HEK293T (cell line): ENCODE measurements around the gene NEDD9.
A peak's percentile ranks its signal among the peaks of the same experiment; 100 is the strongest.

Experiments
- CTCF ChIA-PET: fragments of 350-600 bp; formaldehyde crosslinking; extraction: SDS; loops from one replicate; lab custom pipeline; 2021; ENCODE audit warnings: antibody characterized with exemption, inconsistent platforms; lab: Yijun Ruan, JAX
- POLR2A ChIA-PET: fragments of 350-600 bp; formaldehyde crosslinking; extraction: SDS; loops from one replicate; lab custom pipeline; 2020; ENCODE audit warnings: antibody characterized with exemption, inconsistent platforms; lab: Yijun Ruan, JAX
- DNase-seq: peaks from one replicate; pipeline ENCODE4 v3.0.0; 2012; ENCODE audit warnings: mixed read lengths; ENCODE audit errors: extremely low spot score
- ARNT ChIP-seq: fragments of 450-650 bp; IDR thresholded peaks from 2 replicates; pipeline ENCODE4 v1.6.1; 2017; ENCODE audit warnings: mild to moderate bottlenecking
- BHLHE40 ChIP-seq: fragments of 450-650 bp; IDR thresholded peaks from 2 replicates; pipeline ENCODE4 v1.6.1; 2016; ENCODE audit warnings: mild to moderate bottlenecking, moderate library complexity, borderline replicate concordance
- CTBP1 ChIP-seq: fragments of 450-650 bp; IDR thresholded peaks from 2 replicates; pipeline ENCODE4 v1.6.1; 2016; ENCODE audit warnings: borderline replicate concordance
- ELF4 ChIP-seq: fragments of 450-650 bp; IDR thresholded peaks from 2 replicates; pipeline ENCODE4 v1.6.1; 2017; ENCODE audit warnings: antibody characterized with exemption
- FOXA1 ChIP-seq: fragments of 450-650 bp; IDR thresholded peaks from 2 replicates; pipeline ENCODE4 v1.6.1; 2016; ENCODE audit warnings: mild to moderate bottlenecking
- FOXK2 ChIP-seq: fragments of 450-650 bp; IDR thresholded peaks from 2 replicates; pipeline ENCODE4 v1.6.1; 2016; ENCODE audit warnings: mild to moderate bottlenecking
- FOXM1 ChIP-seq: fragments of 450-650 bp; IDR thresholded peaks from 2 replicates; pipeline ENCODE4 v1.6.1; 2017; ENCODE audit warnings: mild to moderate bottlenecking, borderline replicate concordance
- HDGF ChIP-seq: fragments of 450-650 bp; IDR thresholded peaks from 2 replicates; pipeline ENCODE4 v1.6.1; 2017; ENCODE audit warnings: antibody characterized with exemption, borderline replicate concordance
- L3MBTL2 ChIP-seq: fragments of 450-650 bp; conservative IDR thresholded peaks from 2 replicates; pipeline ENCODE4 v1.6.1; 2016; ENCODE audit warnings: mild to moderate bottlenecking
- LEF1 ChIP-seq: fragments of 450-650 bp; IDR thresholded peaks from 2 replicates; pipeline ENCODE4 v1.6.1; 2017; ENCODE audit warnings: mild to moderate bottlenecking, borderline replicate concordance
- NFRKB ChIP-seq: fragments of 450-650 bp; IDR thresholded peaks from 2 replicates; pipeline ENCODE4 v1.6.1; 2016; ENCODE audit warnings: mild to moderate bottlenecking, moderate library complexity
- PKNOX1 ChIP-seq: fragments of 450-650 bp; IDR thresholded peaks from 2 replicates; pipeline ENCODE4 v1.6.1; 2016
- SP1 ChIP-seq: fragments of 450-650 bp; IDR thresholded peaks from 2 replicates; pipeline ENCODE4 v1.6.1; 2017
- SUZ12 ChIP-seq: fragments of 450-650 bp; IDR thresholded peaks from 2 replicates; pipeline ENCODE4 v1.6.1; 2016; ENCODE audit warnings: mild to moderate bottlenecking
- TARDBP ChIP-seq: fragments of 450-650 bp; IDR thresholded peaks from 2 replicates; pipeline ENCODE4 v1.6.1; 2016
- ZNF384 ChIP-seq: fragments of 450-650 bp; IDR thresholded peaks from 2 replicates; pipeline ENCODE4 v1.6.1; 2016

The NEDD9 gene

GRCh38 chr6:11232193-11232769 is at the start of gene NEDD9:
NEDD9 (minus strand) TSS chr6:11232668; CDS start chr6:11232515, 153 bp downstream.
- TF ChIP-seq FOXM1 (no peak), PKNOX1 (peak; percentile 65)
- ChIA-PET CTCF (interaction anchor here (1.4 to 1.7 kb wide), 2 partner anchors 9 to 264 kb away, joined by 7 to 8 read pairs; no protein-coding TSS in a partner anchor), POLR2A (interaction anchor here (0.6 to 1.3 kb wide), 8 partner anchors 11 to 262 kb away, joined by 3 to 5 read pairs (median 3); no protein-coding TSS in a partner anchor)
- peak; percentile 93 for DNase-seq

GRCh38 chr6:11282245-11282644 is 49.8 kb upstream of the NEDD9 start:
- ChIA-PET POLR2A (no interaction called here), CTCF (no interaction called here)
- TF ChIP-seq FOXA1 = no peak
- TF ChIP-seq L3MBTL2 = no peak
- no peak for TF ChIP-seq PKNOX1
- TF ChIP-seq LEF1 = no peak
- no peak for TF ChIP-seq TARDBP
- no peak for TF ChIP-seq CTBP1
- no peak for TF ChIP-seq FOXM1
- TF ChIP-seq FOXK2 = no peak
- no peak for TF ChIP-seq ELF4
- TF ChIP-seq ARNT = no peak
- TF ChIP-seq SUZ12 = no peak
- TF ChIP-seq ZNF384 = no peak
- no peak for TF ChIP-seq SP1
- TF ChIP-seq NFRKB = no peak
- no peak for TF ChIP-seq BHLHE40
- no peak for TF ChIP-seq HDGF
- no peak for DNase-seq

GRCh38 chr6:11280394-11280793 is 47.9 kb upstream of the NEDD9 start:
- ChIA-PET CTCF (no interaction called here), POLR2A (no interaction called here)
- TF ChIP-seq LEF1 (no peak), L3MBTL2 (no peak), SP1 (no peak), SUZ12 (no peak), FOXM1 (no peak), PKNOX1 (no peak), HDGF (no peak), ELF4 (no peak)
- DNase-seq = no peak

GRCh38 chr6:11279284-11279689 is 46.8 kb upstream of the NEDD9 start:
- CTCF ChIA-PET = no interaction called here
- no peak for DNase-seq
- POLR2A ChIA-PET = no interaction called here
- TF ChIP-seq FOXM1 (no peak), SP1 (no peak), ELF4 (no peak)

- ChIA-PET CTCF (interaction anchor here (0.5 to 1.1 kb wide), 2 partner anchors 14 to 323 kb away, joined by 3 read pairs; no protein-coding TSS in a partner anchor), POLR2A (no interaction called here)
- DNase-seq = no peak
- TF ChIP-seq HDGF (no peak), ELF4 (no peak), ZNF384 (no peak), FOXM1 (no peak), ARNT (no peak), LEF1 (no peak), TARDBP (no peak), FOXA1 (no peak), CTBP1 (no peak), NFRKB (no peak), L3MBTL2 (no peak), SP1 (no peak), SUZ12 (no peak), FOXK2 (no peak), PKNOX1 (no peak), BHLHE40 (no peak)
Measured at GRCh38 chr6:11278207-11278559, 45.7 kb upstream of the NEDD9 start.

GRCh38 chr6:11277275-11278206 is 45.1 kb upstream of the NEDD9 start:
- TF ChIP-seq FOXA1 (no peak), CTBP1 (no peak), ARNT (no peak), BHLHE40 (no peak), LEF1 (no peak), ZNF384 (no peak), FOXK2 (no peak), L3MBTL2 (no peak), HDGF (no peak), TARDBP (no peak), NFRKB (no peak), FOXM1 (no peak), ELF4 (no peak)
- POLR2A ChIA-PET = interaction anchor here (0.8 kb wide), 1 partner anchor 68 kb away, joined by 3 read pairs; no protein-coding TSS in a partner anchor
- CTCF ChIA-PET = interaction anchor here (1.1 kb wide), 1 partner anchor 323 kb away, joined by 3 read pairs; no protein-coding TSS in a partner anchor
- DNase-seq = no peak
